Middle frontal gyrus (tissue), 1 donor: ENCODE results near the gene COL9A3.

ENCODE experiments used
- DNase-seq: peaks from one replicate; pipeline ENCODE4 v3.0.0-alpha.2; 2015; ENCODE audit warnings: low spot score; ENCODE audit errors: extremely low spot score

The COL9A3 gene

GRCh38 chr20:62796699-62797491 lies 20.0 kb upstream of the COL9A3 start:
- DNase-seq: no peak

- DNase-seq: no peak
Observed at GRCh38 chr20:62797671-62798532, 18.9 kb upstream of the COL9A3 start.

GRCh38 chr20:62799036-62799435 lies 17.8 kb upstream of the COL9A3 start:
- DNase-seq: no peak

- DNase-seq: no peak
Observed at GRCh38 chr20:62799459-62799858, 17.4 kb upstream of the COL9A3 start.

GRCh38 chr20:62799873-62800272 lies 17.0 kb upstream of the COL9A3 start:
- DNase-seq: no peak

GRCh38 chr20:62800314-62801259 lies 16.3 kb upstream of the COL9A3 start:
- DNase-seq: peak; percentile 41

- DNase-seq: no peak
Observed at GRCh38 chr20:62801284-62802010, 15.4 kb upstream of the COL9A3 start.

- no peak for DNase-seq
Observed at GRCh38 chr20:62802026-62802712, 14.7 kb upstream of the COL9A3 start.

GRCh38 chr20:62804021-62804626 lies 12.7 kb upstream of the COL9A3 start:
- DNase-seq: no peak

- DNase-seq: no peak
Observed at GRCh38 chr20:62804627-62805154, 12.2 kb upstream of the COL9A3 start, which contains the start of gene OGFR. Gene OGFR, plus strand, starts transcription at chr20:62804835. Its CDS starts 25 bp downstream, at chr20:62804860.

GRCh38 chr20:62805155-62805710 lies 11.6 kb upstream of the COL9A3 start:
- no peak for DNase-seq

GRCh38 chr20:62805711-62806382 lies 11.0 kb upstream of the COL9A3 start:
- DNase-seq: no peak

GRCh38 chr20:62806383-62807050 lies 10.3 kb upstream of the COL9A3 start:
- DNase-seq: no peak

GRCh38 chr20:62807444-62808210 lies 9.2 kb upstream of the COL9A3 start:
- no peak for DNase-seq

- DNase-seq: peak; percentile 39
Observed at GRCh38 chr20:62808211-62808865, 8.5 kb upstream of the COL9A3 start.
